ENCODE data around the gene DOHH. TPM values are rescaled to one million over a fixed set of nuclear protein-coding genes. Genes with fewer than 3 reads are reported as not detected.

Gene DOHH
- total RNA-seq, 1 experiment from 2014 or later, result 51.4 TPM

DNA sequence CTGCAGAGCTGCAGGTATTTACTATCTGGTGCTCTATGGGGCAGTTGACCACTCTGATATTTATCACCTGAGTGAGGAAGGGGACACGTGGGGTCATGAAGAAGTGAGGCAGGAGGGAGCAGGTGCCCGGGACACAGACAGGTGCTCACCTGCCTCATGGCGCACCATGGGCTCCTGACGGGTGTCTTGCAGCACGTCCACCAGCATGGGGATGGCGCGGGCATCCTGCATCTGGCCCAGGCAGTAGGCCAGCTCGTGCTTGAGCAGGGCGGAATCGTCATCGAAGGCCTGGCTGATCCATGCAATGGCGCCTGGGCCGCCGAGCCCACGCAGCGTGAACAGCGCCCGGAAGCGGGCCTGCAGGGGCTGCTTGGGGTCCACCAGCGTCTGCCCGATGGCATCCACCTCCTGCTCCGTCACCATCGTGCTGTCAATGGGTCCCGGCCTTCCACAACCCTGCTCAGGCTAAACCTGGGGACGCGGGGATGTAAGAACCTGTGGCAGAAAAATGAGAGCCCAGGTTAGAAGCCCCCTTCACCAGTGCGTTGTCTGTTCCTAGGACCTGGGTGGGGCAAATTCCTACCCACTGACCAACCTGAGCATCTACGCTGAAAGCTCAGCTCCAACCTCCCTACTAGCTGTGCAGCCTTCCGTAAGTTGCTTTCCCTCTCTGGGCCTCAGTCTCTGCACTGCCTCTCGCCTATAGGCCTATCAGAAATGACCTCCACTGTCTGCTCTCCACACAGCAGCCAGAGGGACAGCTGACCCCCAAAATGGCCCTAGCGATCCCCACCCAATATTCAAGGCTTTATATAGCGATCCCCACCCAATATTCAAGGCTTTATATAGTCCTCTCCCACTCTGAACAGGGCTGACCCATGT, 3.8 kb downstream of the DOHH start:
- Histone ChIP-seq H4K20me1 (ENCODE audit: low read length) (no peaks in the 10 kb centered on the region), H3K4me2 (ENCODE audit: low read length) (no peak overlapping the region), H3K4me3 (ENCODE audit: low read length) (no peak overlapping the region), H2AFZ (ENCODE audit: low read length) (no peak overlapping the region), H3K79me2 (ENCODE audit: low read length) (peaks cover 33% of the 10 kb centered on the region), H3K36me3 (ENCODE audit: low read depth, low read length) (no peaks in the 10 kb centered on the region; the same call in 1 of the 2 replicates), H3F3A (ENCODE audit: low read length, unreplicated experiment) (no peaks in the 10 kb centered on the region), H3K9me2 (replicated peaks; ENCODE audit: low read length) (no peaks in the 10 kb centered on the region), H3K4me1 (ENCODE audit: insufficient read depth, low read length) (0 out of 2 replicates have a peak, but pooled peaks cover 10% of the 10 kb centered on the region), H3K27me3 (ENCODE audit: low read length) (no peaks in the 10 kb centered on the region), H3K9ac (ENCODE audit: low read length) (no peak overlapping the region), H3K27ac (ENCODE audit: low read length) (no peak overlapping the region), H3K9me3 (ENCODE audit: low read length) (no peaks in the 10 kb centered on the region)
- no TSS peak for BruUV-seq (replicated peaks)
- ChIA-PET POLR2A (ENCODE audit: unreplicated experiment) (no interaction called here), CTCF (no interaction called here)
- intact Hi-C loops (cut with micrococcal nuclease), result no loop called here
- DNase-seq (no peak), ATAC-seq (no peak)
- TF ChIP-seq CTCF (conservative IDR thresholded peaks at IDR 0.05; ENCODE audit: low read depth, low read length) (no peak), EZH2phosphoT487 (IDR thresholded peaks at IDR 0.05; ENCODE audit: borderline replicate concordance, low read length) (no peak), EZH2 (IDR thresholded peaks at IDR 0.05; ENCODE audit: low read length, unreplicated experiment) (no peak)

- BruUV-seq (replicated peaks), result no TSS peak
- H3K36me3 ChIP-seq (ENCODE audit: low read depth, low read length), result no peaks in the 10 kb centered on the region; the same call in 1 of the 2 replicates
- CTCF ChIA-PET, result no interaction called here
Measured at GRCh38 chr19:3494559-3494958, 5.9 kb downstream of the DOHH start.

More at GRCh38 chr19:3494559-3494958, 5.9 kb downstream of the DOHH start:
- H2AFZ ChIP-seq (ENCODE audit: low read length), result no peak overlapping the region
- H3K27ac ChIP-seq (ENCODE audit: low read length), result no peak overlapping the region
- POLR2A ChIA-PET (ENCODE audit: unreplicated experiment), result no interaction called here
- TF ChIP-seq CTCF (conservative IDR thresholded peaks at IDR 0.05; ENCODE audit: low read depth, low read length) (no peak), EZH2phosphoT487 (IDR thresholded peaks at IDR 0.05; ENCODE audit: borderline replicate concordance, low read length) (no peak), EZH2 (IDR thresholded peaks at IDR 0.05; ENCODE audit: low read length, unreplicated experiment) (no peak)
- ATAC-seq, result no peak
- H3K27me3 ChIP-seq (ENCODE audit: low read length), result no peaks in the 10 kb centered on the region
- no peak overlapping the region for H3K9ac ChIP-seq (ENCODE audit: low read length)
- DNase-seq, result no peak
- no peaks in the 10 kb centered on the region for H3K9me2 ChIP-seq (replicated peaks; ENCODE audit: low read length)
- H4K20me1 ChIP-seq (ENCODE audit: low read length), result no peaks in the 10 kb centered on the region
- no peak overlapping the region for H3K4me3 ChIP-seq (ENCODE audit: low read length)
- 0 out of 2 replicates have a peak, but pooled peaks cover 7% of the 10 kb centered on the region for H3K4me1 ChIP-seq (ENCODE audit: insufficient read depth, low read length)
- peaks cover 24% of the 10 kb centered on the region for H3K79me2 ChIP-seq (ENCODE audit: low read length)
- H3K9me3 ChIP-seq (ENCODE audit: low read length), result no peaks in the 10 kb centered on the region
- H3F3A ChIP-seq (ENCODE audit: low read length, unreplicated experiment), result no peaks in the 10 kb centered on the region
- H3K4me2 ChIP-seq (ENCODE audit: low read length), result no peak overlapping the region
- intact Hi-C loops (cut with micrococcal nuclease), result no loop called here

Data from PC-3 (cell line).